ENCODE measurements around the gene ZBTB37.

The ZBTB37 gene

DNA sequence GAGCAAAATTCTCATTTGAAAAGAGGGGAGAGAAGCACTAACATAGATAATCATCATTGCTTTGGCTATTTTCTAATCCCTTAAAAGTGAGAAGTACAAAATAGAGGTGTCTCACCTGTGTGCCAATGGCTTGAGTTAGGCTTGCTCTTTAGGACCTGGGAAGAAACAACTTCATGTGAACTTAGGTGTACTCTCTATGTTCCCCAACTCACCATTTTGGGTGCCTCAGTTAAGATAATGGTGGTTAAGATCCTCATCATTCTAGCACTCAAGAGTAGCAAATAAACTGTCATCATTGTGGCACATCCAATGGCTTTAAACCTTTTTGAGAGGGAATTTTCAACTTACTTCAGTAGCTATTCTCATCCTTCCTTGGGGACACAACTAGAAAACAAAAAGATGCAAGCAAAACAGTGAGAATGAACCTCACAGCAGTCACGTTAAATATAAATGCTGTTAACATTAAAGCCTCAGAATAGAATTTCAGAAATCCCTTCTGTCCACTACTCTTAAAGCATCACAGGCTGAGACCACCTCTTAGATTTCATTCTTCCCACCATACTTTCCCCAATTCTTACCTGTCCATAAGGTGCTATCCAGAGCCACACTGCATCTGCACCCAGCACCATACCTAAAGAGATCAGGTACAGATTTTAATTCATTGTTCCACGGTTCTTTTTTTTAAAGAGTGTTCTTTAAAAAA, 1.6 kb upstream of the ZBTB37 start:
- DNase-seq (ENCODE audit: insufficient read length, low spot score) (no peak), FAIRE-seq (peak; percentile 32)
- no peak for TF ChIP-seq CTCF (IDR thresholded peaks at IDR 0.05; ENCODE audit: insufficient read depth, missing control alignments)

DNA sequence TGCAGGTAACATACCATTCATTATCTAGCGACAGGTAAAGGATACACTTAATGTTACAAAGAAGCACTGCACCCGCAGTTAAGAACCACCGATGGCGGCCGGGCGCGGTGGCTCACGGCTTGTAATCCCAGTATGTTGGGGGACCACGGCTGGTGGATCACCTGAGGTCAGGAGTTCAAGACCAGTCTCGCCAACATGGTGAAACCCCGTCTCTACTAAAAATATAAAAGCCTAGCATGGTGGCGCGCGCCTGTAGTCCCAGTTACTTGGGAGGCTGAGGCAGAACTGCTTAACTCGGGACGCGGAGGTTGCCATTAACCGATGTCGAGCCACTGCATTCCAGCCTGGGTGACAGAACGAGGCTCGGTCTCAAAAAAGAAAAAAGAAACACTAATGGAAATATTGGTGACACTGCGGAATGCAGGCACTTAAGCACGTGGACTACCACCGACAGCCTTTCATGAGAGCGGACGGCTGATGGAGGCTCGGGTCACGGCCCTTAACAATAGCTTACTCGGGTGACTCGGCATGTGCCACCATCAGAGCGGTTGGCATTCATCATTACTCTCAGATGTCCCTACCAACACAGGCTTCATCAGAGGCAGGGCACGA, 933 bp upstream of the ZBTB37 start:
- no peak for TF ChIP-seq CTCF (IDR thresholded peaks at IDR 0.05; ENCODE audit: insufficient read depth, missing control alignments)
- FAIRE-seq: no peak
- no peak for DNase-seq (ENCODE audit: insufficient read length, low spot score)

DNA sequence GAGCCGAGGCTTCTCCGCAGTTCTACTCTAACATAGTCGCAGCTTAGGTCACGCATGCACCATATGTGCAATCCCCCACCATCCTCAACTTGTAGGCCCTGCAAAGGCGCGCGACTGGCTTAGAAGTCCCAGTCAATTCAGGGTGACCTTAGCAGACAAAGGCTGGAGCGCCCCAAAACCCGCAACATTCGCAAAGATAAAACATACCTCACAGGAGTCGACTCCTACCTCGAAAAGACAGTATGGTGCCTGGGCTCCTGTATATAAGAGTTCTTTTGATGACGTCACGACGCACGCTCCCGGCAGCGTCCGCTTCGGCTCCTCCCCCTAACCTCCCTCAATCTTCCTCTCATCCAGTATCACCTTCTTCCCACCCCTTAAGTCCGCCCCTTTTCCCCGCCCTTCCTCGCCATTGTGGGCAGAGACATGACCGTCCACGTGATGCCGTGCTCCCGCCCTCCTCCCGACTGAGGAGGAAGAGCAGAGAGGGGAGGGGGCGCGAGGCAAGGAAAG, 371 bp upstream of the ZBTB37 start, which contains the start of gene GAS5:
Gene GAS5, minus strand, starts transcription at position 237 of the 513 bp plus-strand sequence.
- FAIRE-seq: peak; percentile 83

GRCh38 chr1:173869021-173869359, 810 bp downstream of the ZBTB37 start:
- TF ChIP-seq CTCF (IDR thresholded peaks at IDR 0.05; ENCODE audit: insufficient read depth, missing control alignments): no peak
- DNase-seq (ENCODE audit: insufficient read length, low spot score) (no peak), FAIRE-seq (no peak)

More for the DNA sequence above, 371 bp upstream of the ZBTB37 start, which contains the start of gene GAS5:
- no peak for DNase-seq (ENCODE audit: insufficient read length, low spot score)
- TF ChIP-seq CTCF (IDR thresholded peaks at IDR 0.05; ENCODE audit: insufficient read depth, missing control alignments): no peak

GRCh38 chr1:173870252-173871075, 2.3 kb downstream of the ZBTB37 start:
- TF ChIP-seq CTCF (IDR thresholded peaks at IDR 0.05; ENCODE audit: insufficient read depth, missing control alignments): no peak
- no peak for FAIRE-seq

DNA sequence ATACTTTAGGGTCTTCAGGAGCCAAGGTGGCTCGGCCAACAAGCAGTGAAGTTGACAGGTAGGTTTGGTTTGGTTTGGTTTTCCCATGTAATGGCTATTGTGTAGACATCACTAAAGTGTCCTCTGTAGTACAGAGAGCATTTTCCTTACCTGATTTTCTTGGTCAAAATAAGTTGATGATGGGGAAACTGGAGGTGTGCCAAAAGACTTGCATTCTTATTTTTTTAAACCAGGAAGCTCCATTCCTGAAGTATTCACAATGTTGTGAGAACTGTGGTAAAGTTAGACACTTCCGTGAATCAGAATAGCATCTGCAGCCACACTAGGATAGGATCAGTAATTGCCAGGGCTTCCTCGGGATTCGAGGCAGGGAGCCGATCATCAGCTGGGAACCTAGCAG, 2.9 kb downstream of the ZBTB37 start:
- no peak for TF ChIP-seq CTCF (IDR thresholded peaks at IDR 0.05; ENCODE audit: insufficient read depth, missing control alignments)
- FAIRE-seq: no peak
- DNase-seq (ENCODE audit: insufficient read length, low spot score): no peak

More at GRCh38 chr1:173870252-173871075, 2.3 kb downstream of the ZBTB37 start:
- no peak for DNase-seq (ENCODE audit: insufficient read length, low spot score)
